ENCODE data around the gene CCL25.

CCL25 gene

DNA sequence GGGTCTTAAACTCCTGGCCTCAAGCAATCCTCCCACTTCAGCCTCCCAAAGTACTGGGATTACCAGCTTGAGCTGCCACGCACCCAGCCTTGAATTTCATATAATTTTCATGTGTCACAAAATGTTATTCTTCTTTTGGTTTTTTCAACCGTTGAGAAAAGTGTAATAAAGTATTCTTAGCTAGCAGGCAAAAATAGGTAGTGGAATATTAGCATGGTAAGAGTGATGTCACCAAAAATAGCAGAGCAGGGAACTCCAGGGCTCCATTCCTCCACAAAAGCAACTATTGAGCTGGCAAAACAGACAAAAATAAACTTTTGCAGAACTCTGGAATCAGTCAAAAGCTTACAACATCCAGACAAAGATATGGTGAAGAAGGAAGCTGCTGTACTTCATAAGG, 52.9 kb downstream of the CCL25 start:
- H3K4me3 ChIP-seq (ENCODE audit: low read length), result no peak overlapping the region
- TF ChIP-seq ZNF274 (IDR thresholded peaks at IDR 0.05; ENCODE audit: low read depth, low read length), result no peak

DNA sequence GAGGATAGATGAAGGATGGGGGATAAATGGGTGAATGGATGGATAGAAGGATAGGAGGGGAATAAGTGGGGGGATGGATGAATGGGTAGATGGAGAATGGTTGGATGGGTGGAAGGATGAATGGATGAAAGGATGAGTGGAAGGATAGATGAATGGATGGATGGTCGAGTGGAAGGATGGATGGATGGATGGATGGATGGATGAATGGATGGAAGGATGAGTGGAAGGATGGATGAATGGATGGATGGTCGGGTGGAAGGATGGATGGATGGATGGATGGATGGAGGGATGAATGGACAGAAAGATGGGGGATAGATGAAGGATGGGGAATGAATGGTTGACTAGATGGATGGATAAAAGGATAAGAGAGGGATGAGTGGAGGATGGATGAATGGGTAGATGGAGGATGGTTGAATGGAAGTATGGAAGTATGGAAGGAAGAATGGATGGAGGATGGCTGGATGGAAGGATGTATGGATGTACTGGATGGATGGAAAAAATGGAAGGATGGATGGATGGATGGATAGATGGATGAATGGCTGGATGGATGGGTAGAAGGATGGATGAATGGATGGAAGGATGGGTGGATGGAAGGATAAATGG, 54.8 kb downstream of the CCL25 start:
- no peak for TF ChIP-seq ZNF274 (IDR thresholded peaks at IDR 0.05; ENCODE audit: low read depth, low read length)
- no peak overlapping the region for H3K4me3 ChIP-seq (ENCODE audit: low read length)

DNA sequence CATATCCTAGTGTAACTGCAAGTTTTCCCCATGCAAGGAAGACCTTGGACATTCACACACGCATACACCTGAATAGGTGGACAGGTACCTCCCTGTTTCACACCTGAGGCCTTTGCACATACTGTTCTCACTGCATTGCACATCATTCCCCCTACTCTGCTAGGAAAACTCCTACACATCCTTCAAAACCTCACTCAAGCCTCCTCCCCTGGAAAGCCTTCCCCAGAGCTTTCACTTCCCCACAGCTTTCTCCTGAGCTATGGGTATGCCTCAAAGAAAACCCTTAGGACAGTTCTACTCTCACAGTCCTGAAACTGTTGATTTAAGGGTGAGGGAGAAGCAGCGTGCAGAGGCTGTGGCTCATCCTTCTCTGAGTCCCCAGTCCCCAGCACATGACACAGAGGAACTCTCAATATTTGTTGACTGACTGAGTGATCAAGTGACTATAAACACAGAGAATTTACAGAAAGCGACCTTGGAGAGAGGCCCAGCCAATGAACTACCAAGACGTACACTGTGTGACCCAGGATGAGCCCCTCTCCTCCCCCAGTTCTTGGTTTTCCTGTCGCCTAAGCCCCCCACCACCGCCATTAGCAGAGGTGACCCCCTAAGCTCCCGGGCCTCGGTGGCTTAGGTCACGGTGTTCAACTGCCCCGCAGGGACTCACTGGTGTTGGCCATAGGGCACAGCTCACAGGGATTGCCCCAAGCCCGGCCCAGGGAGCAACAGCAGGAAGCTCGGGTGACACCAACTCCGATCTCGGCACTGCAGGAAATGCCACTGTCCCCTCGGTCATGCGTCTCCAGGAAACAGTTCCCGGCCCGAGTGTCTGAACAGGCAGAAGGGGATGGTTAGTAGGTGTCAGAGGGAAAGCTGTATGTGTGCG, 56.2 kb downstream of the CCL25 start:
- TF ChIP-seq ZNF274 (IDR thresholded peaks at IDR 0.05; ENCODE audit: low read depth, low read length), result no peak
- no peak overlapping the region for H3K4me3 ChIP-seq (ENCODE audit: low read length)

DNA sequence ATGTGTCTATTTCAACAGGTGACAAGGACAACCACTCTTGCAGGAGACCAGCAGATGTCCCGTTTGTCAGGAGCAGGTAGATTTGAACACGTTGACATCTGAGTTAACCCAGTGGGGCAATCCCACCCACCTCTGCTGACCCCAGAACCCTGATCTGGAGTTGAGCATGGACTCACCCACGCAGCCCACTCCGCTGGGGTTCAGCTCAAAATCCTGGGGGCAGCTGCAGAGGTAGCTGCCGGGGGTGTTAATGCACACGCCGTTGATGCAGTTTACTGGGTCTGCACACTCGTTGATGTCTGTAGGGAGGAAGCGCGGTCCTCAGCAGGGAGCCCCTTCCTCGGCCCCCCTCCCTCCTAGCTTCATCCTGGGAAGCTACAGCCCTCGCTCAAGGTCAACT, 56.9 kb downstream of the CCL25 start:
- H3K4me3 ChIP-seq (ENCODE audit: low read length), result no peak overlapping the region
- no peak for TF ChIP-seq ZNF274 (IDR thresholded peaks at IDR 0.05; ENCODE audit: low read depth, low read length)

DNA sequence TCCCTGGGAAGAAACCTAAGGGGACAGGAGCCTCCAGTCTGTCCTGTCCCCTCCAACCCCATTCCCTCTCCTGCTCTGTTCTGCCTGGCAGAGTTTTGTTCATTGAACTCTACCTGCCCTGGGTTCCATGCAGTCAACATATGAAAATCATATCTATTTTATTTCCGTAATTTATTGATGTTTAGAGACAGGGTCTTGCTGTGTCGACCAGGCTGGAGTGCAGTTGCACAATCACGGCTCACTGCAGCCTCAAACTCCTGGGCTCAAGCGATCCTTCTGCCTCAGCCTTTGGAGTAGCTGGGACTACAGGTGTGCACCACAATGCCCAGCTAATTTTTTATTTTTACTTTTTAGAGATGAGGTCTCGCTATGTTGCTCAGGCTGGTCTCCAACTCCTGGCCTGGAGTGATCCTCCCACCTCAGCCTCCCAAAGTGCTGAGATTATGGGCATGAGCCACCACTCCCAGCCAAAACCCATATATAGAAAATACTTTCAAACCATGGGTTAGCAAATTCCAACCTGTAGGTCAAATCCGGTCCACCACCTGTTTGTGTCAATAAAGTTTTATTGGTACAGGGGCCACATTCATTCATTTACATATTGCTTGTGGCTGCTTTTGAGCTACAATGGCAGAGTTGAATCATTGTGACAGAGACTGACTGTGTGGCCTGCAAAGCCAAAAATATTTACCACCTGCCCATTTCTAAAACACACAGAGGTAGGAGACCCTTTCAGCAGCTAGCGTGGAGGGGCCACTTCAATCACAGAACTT, 57.5 kb downstream of the CCL25 start:
- TF ChIP-seq ZNF274 (IDR thresholded peaks at IDR 0.05; ENCODE audit: low read depth, low read length), result no peak
- H3K4me3 ChIP-seq (ENCODE audit: low read length), result no peak overlapping the region

DNA sequence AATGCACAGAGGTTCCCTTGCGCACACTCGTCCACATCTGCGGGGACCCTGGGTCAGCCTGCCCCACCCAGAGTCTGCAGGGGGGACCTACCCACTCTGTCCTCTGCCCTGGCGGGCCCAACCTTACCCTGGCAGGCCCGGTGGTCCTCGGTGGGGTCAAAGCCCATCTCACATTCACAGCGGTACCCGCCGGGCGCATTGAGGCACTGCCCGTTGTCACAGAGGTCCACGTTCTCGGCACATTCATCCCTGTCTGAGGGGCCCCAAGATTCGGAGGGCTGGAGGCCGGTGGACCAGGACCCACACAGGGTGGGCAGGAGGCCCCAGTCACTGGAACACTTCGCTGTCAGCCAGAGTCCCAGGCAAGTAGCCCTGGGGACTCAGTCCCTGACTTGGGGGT, 58.4 kb downstream of the CCL25 start:
- no peak for TF ChIP-seq ZNF274 (IDR thresholded peaks at IDR 0.05; ENCODE audit: low read depth, low read length)
- H3K4me3 ChIP-seq (ENCODE audit: low read length), result no peak overlapping the region

DNA sequence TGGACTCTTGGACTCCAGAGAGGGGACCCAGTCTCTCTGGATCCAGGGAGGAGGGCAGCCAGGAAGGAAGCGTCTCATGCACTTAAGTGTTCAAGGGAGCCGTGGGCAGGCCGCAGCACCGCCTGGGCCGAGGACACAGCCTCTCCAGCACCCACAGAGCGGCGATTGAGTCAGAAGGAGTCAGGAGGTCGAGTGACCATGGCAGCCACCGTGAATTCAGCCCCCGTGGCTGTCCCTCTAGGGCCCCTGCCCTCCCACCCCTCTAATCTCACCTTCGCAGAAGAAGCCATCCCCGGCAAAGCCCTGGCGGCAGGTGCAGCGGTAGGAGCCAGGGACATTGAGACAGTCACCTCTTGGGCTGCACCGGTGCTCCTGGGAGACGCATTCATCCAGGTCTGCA, 58.8 kb downstream of the CCL25 start:
- no peak overlapping the region for H3K4me3 ChIP-seq (ENCODE audit: low read length)
- no peak for TF ChIP-seq ZNF274 (IDR thresholded peaks at IDR 0.05; ENCODE audit: low read depth, low read length)
